Lower lobe of right lung (tissue), 2 donors: ENCODE measurements around the gene MCM9. TPM values are rescaled to one million over a fixed set of nuclear protein-coding genes. Genes with fewer than 3 reads are reported as not detected.
"Not testable (repeated sequence)": the region's sequence is repeated elsewhere in the genome, so short reads cannot be mapped to it uniquely, and the experiment has no call there.

Experiments
- ATAC-seq, 2 donors: fragments of 200-7000 bp; cut with Tn5 transposase; one replicate each; pipeline ENCODE4 v1.9.1; 2020 to 2022; ENCODE audit warnings: mild to moderate bottlenecking in 2 of 2, moderate library complexity in 2 of 2
- DNase-seq: peaks from one replicate; pipeline ENCODE4 v3.0.0-alpha.2; 2020
- H3K27ac ChIP-seq: fragments of 200-600 bp; one replicate; pipeline ENCODE4 v1.8.0; 2022
- H3K27me3 ChIP-seq: fragments of 200-600 bp; one replicate; pipeline ENCODE4 v1.8.0; 2022; ENCODE audit warnings: low read depth
- H3K36me3 ChIP-seq: fragments of 200-600 bp; one replicate; pipeline ENCODE4 v1.8.0; 2022; ENCODE audit warnings: mild to moderate bottlenecking
- H3K4me1 ChIP-seq: fragments of 200-600 bp; one replicate; pipeline ENCODE4 v1.8.0; 2022
- H3K4me3 ChIP-seq: fragments of 200-600 bp; one replicate; pipeline ENCODE4 v1.8.0; 2022; ENCODE audit warnings: mild to moderate bottlenecking
- H3K9me3 ChIP-seq: fragments of 200-600 bp; one replicate; pipeline ENCODE4 v1.8.0; 2022
- CTCF ChIP-seq: fragments of 200-600 bp; IDR thresholded peaks from one replicate; pipeline ENCODE4 v1.8.0; 2022; ENCODE audit warnings: antibody characterized with exemption, mild to moderate bottlenecking
- intact Hi-C: fragments of 100-400 bp; cut with DNase I; formaldehyde crosslinking; loops from one replicate; pipeline ENCODE4 v1.11.0; 2022
- total RNA-seq: library from RNA; stranded (reverse); fragmentation: NEBNext Ultra II Directional; extraction: Animal tissue kit (Norgen Biotek cat#: 25700); gene quantifications from one replicate; pipeline ENCODE4 v1.2.1, GENCODE V29; 2021
- donor health status: DM: no; HTN: yes; CAD: no; lungs with severe emphysema.

MCM9 gene
- total RNA-seq, 1 donor from 2014 or later, result 23.6 TPM

GRCh38 chr6:118872318-118872717 lies 62.6 kb downstream of the MCM9 start:
- no peak for ATAC-seq
- peaks cover 3% of the 10 kb centered on the region for H3K9me3 ChIP-seq
- DNase-seq, result no peak
- no peak overlapping the region for H3K4me3 ChIP-seq
- peaks cover 5% of the 10 kb centered on the region for H3K4me1 ChIP-seq
- intact Hi-C loops, result no loop called here
- no peaks in the 10 kb centered on the region for H3K36me3 ChIP-seq
- no peaks in the 10 kb centered on the region for H3K27me3 ChIP-seq
- H3K27ac ChIP-seq, result no peak overlapping the region
- TF ChIP-seq CTCF, result no peak

- no peak for ATAC-seq
- no peak for TF ChIP-seq CTCF
- H3K27ac ChIP-seq, result no peak overlapping the region
- no peaks in the 10 kb centered on the region for H3K36me3 ChIP-seq
- intact Hi-C loops, result no loop called here
- H3K27me3 ChIP-seq, result no peaks in the 10 kb centered on the region
- peaks cover 5% of the 10 kb centered on the region for H3K4me1 ChIP-seq
- peaks cover 3% of the 10 kb centered on the region for H3K9me3 ChIP-seq
- no peak for DNase-seq
- no peak overlapping the region for H3K4me3 ChIP-seq
Observed at GRCh38 chr6:118871331-118871730, 63.6 kb downstream of the MCM9 start.

GRCh38 chr6:118869894-118870589 lies 64.9 kb downstream of the MCM9 start:
- peaks cover 3% of the 10 kb centered on the region for H3K9me3 ChIP-seq
- H3K4me3 ChIP-seq, result no peak overlapping the region
- no peak for DNase-seq
- ATAC-seq, result no peak
- no peak overlapping the region for H3K27ac ChIP-seq
- intact Hi-C loops, result no loop called here
- no peaks in the 10 kb centered on the region for H3K27me3 ChIP-seq
- H3K36me3 ChIP-seq, result no peaks in the 10 kb centered on the region
- peaks cover 9% of the 10 kb centered on the region for H3K4me1 ChIP-seq
- TF ChIP-seq CTCF, result no peak

- H3K27ac ChIP-seq, result no peak overlapping the region
- no peak for TF ChIP-seq CTCF
- no peak overlapping the region for H3K4me3 ChIP-seq
- DNase-seq, result no peak
- ATAC-seq, result no peak
- no peaks in the 10 kb centered on the region for H3K27me3 ChIP-seq
- H3K9me3 ChIP-seq, result peaks cover 3% of the 10 kb centered on the region
- no peaks in the 10 kb centered on the region for H3K36me3 ChIP-seq
- H3K4me1 ChIP-seq, result peaks cover 16% of the 10 kb centered on the region
- intact Hi-C loops, result no loop called here
Observed at GRCh38 chr6:118869350-118869749, 65.6 kb downstream of the MCM9 start.

DNA sequence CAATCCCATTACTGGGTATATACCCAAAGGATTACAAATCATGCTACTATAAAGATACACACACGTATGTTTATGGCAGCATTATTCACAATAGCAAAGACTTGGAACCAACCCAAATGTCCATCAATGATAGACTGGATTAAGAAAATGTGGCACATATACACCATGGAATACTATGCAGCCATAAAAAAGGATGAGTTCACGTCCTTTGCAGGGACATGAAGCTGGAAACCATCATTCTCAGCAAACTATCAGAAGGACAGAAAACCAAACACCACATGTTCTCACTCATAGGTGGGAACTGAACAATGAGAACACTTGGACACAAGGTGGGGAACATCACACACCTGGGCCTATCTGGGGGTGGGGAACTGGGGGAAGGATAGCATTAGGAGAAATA lies 66.1 kb downstream of the MCM9 start:
- H3K9me3 ChIP-seq, DNase-seq, H3K36me3 ChIP-seq, ATAC-seq, H3K4me3 ChIP-seq, H3K27me3 ChIP-seq, intact Hi-C loops, H3K27ac ChIP-seq: not testable (repeated sequence)
- H3K4me1 ChIP-seq, result peaks cover 17% of the 10 kb centered on the region

- no peak for TF ChIP-seq CTCF
- H3K4me3 ChIP-seq, result no peak overlapping the region
- peaks cover 17% of the 10 kb centered on the region for H3K4me1 ChIP-seq
- H3K27ac ChIP-seq, result no peak overlapping the region
- H3K27me3 ChIP-seq, result no peaks in the 10 kb centered on the region
- DNase-seq (no peak), ATAC-seq (no peak)
- H3K36me3 ChIP-seq, result no peaks in the 10 kb centered on the region
- peaks cover 3% of the 10 kb centered on the region for H3K9me3 ChIP-seq
- intact Hi-C loops, result no loop called here
Observed at GRCh38 chr6:118867181-118867580, 67.8 kb downstream of the MCM9 start.
